GM23338 (cell line): ENCODE data around the gene ZNRD2.

Experiments used
- CREB1 ChIP-seq: fragments of 250-450 bp; sonication (Bioruptor Pico); IDR thresholded peaks from 2 replicates; pipeline ENCODE4 v1.5.0; 2020; ENCODE audit warnings: low read depth, mild to moderate bottlenecking, moderate library complexity
- CTCF ChIP-seq, 2 experiments: fragments of 200-600 bp in 1 of 2; sonication (generic) in 1 of 2; conservative IDR thresholded peaks; 2 replicates each; pipeline versions ENCODE4 v1.5.1 to v1.6.1; 2016 to 2017; ENCODE audit warnings: antibody characterized with exemption in 2 of 2, low read depth in 2 of 2, mild to moderate bottlenecking in 2 of 2, moderate library complexity in 1 of 2
- EZH2 ChIP-seq: fragments of 200-600 bp; sonication (generic); IDR thresholded peaks from one replicate; pipeline ENCODE4 v1.8.0; 2017; ENCODE audit warnings: antibody characterized with exemption, mild to moderate bottlenecking, low read depth; ENCODE audit not compliant: unreplicated experiment
- EZH2phosphoT487 ChIP-seq: fragments of 200-600 bp; sonication (generic); IDR thresholded peaks from one replicate; pipeline ENCODE4 v1.8.1; 2018; ENCODE audit warnings: antibody characterized with exemption; ENCODE audit not compliant: unreplicated experiment
- JUNB ChIP-seq: IDR thresholded peaks from one replicate; pipeline ENCODE4 v1.6.1; 2016; ENCODE audit warnings: antibody characterized with exemption; ENCODE audit not compliant: unreplicated experiment
- NANOG ChIP-seq: IDR thresholded peaks from 2 replicates; pipeline ENCODE4 v1.6.1; 2016; ENCODE audit warnings: antibody characterized with exemption, borderline replicate concordance
- POLR2AphosphoS5 ChIP-seq: IDR thresholded peaks from 2 replicates; pipeline ENCODE4 v1.6.1; 2016; ENCODE audit warnings: antibody characterized with exemption, low read depth
- REST ChIP-seq: IDR thresholded peaks from one replicate; pipeline ENCODE4 v1.6.1; 2018; ENCODE audit warnings: antibody characterized with exemption; ENCODE audit not compliant: unreplicated experiment

DNA sequence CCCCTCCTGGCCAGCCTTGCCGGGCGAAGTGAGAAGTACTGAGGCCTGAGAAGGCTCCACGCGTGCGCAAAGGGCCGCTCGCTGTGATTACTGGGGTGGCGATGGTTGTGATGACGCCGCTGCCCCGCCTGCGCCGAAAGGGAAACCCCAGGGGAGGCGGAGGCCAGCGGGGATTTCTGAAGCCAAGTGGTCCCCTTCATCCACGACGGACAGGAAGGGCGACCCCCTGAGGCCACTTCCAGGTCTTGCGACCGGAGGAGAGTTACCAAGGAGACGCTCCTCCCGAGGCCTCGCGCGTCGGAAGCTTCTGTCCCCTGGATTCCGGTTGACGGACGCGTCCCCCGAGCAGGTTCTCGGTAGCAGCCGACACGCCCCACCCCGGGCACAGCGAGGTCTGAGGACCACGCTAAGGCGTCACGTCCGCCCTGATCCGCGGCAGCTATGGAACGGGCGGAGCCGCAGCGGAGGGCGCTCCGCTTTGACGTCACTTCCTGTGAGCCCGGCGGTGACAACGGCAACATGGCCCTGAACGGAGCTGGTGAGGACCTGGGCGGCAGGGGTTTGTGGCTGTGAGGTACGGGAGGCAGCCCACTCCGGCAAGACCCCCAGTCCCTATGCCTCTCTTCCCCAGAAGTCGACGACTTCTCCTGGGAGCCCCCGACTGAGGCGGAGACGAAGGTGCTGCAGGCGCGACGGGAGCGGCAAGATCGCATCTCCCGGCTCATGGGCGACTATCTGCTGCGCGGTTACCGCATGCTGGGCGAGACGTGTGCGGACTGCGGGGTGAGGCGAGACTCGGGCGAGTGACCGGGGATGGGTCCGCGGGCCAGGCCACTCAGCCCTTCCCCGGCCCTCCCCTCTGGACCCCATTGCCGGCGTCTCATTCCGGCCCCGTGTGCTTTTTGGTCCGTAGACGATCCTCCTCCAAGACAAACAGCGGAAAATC lies at the start of gene ZNRD2:
- TF ChIP-seq POLR2AphosphoS5 (peak; percentile 76), CTCF (conservative IDR thresholded peaks at IDR 0.05; ENCODE audit: low read depth in 2 of 2) (peak; percentile 54 to 81), REST (no peak), EZH2 (no peak), EZH2phosphoT487 (no peak), JUNB (no peak), NANOG (no peak), CREB1 (CRISPR knock-in tag) (peak; percentile 98)
